D721Med (cell line): ENCODE results near the gene CCNY.

ENCODE experiments used
- DNase-seq: peaks from one replicate; pipeline ENCODE4 v3.0.0; 2011; ENCODE audit warnings: low spot score; ENCODE audit not compliant: insufficient read length
- FAIRE-seq: peaks from 2 replicates; lab custom pipeline; 2011; peaks lifted over from hg19 to GRCh38; lab: Jason Lieb, UNC
- CTCF ChIP-seq: IDR thresholded peaks from 2 replicates; pipeline ENCODE4 v1.5.1; 2012; ENCODE audit warnings: mild to moderate bottlenecking, control low read depth; ENCODE audit not compliant: insufficient read depth; ENCODE audit errors: missing control alignments

The CCNY gene

GRCh38 chr10:35324196-35324595, 12.1 kb upstream of the CCNY start:
- FAIRE-seq: no peak
- no peak for DNase-seq
- no peak for TF ChIP-seq CTCF

- FAIRE-seq (no peak), DNase-seq (no peak)
- no peak for TF ChIP-seq CTCF
Observed at GRCh38 chr10:35326466-35327235, 9.7 kb upstream of the CCNY start.

GRCh38 chr10:35327790-35328403, 8.4 kb upstream of the CCNY start:
- no peak for TF ChIP-seq CTCF
- no peak for FAIRE-seq
- DNase-seq: no peak

GRCh38 chr10:35328404-35329037, 7.8 kb upstream of the CCNY start:
- no peak for DNase-seq
- TF ChIP-seq CTCF: no peak
- FAIRE-seq: no peak

GRCh38 chr10:35329520-35329919, 6.8 kb upstream of the CCNY start:
- DNase-seq: peak; percentile 40
- no peak for TF ChIP-seq CTCF
- FAIRE-seq: no peak

- TF ChIP-seq CTCF: no peak
- FAIRE-seq (no peak), DNase-seq (no peak)
Observed at GRCh38 chr10:35331894-35332640, 4.2 kb upstream of the CCNY start.
